Mucosa of stomach (tissue), 1 donor: ENCODE results near the gene ACBD6.
"Not testable (repeated sequence)": the region's sequence is repeated elsewhere in the genome, so short reads cannot be mapped to it uniquely, and the experiment has no call there.

Experiments
- H3K27me3 ChIP-seq: one replicate; pipeline ENCODE4 v1.7.0; 2013; ENCODE audit warnings: mild to moderate bottlenecking, low read length; ENCODE audit not compliant: control insufficient read depth, insufficient read depth
- H3K36me3 ChIP-seq: one replicate; pipeline ENCODE4 v1.7.0; 2013; ENCODE audit warnings: low read length; ENCODE audit not compliant: control insufficient read depth, insufficient read depth
- H3K4me1 ChIP-seq: one replicate; pipeline ENCODE4 v1.7.0; 2013; ENCODE audit warnings: mild to moderate bottlenecking, low read length; ENCODE audit not compliant: control insufficient read depth, insufficient read depth
- H3K4me3 ChIP-seq: one replicate; pipeline ENCODE4 v1.7.0; 2013; ENCODE audit warnings: low read length
- H3K9ac ChIP-seq: one replicate; pipeline ENCODE4 v1.7.0; 2013; ENCODE audit warnings: mild to moderate bottlenecking, low read length, moderate library complexity
- H3K9me3 ChIP-seq: one replicate; pipeline ENCODE4 v1.7.0; 2013; ENCODE audit warnings: mild to moderate bottlenecking, low read length, moderate library complexity; ENCODE audit not compliant: control insufficient read depth
- donor health status: Pancreatic carcinoma.

The ACBD6 gene

GRCh38 chr1:180424848-180425457 is 77.4 kb downstream of the ACBD6 start:
- no peak overlapping the region for H3K4me3 ChIP-seq
- no peaks in the 10 kb centered on the region for H3K36me3 ChIP-seq
- no peaks in the 10 kb centered on the region for H3K9me3 ChIP-seq
- H3K4me1 ChIP-seq, result no peaks in the 10 kb centered on the region
- no peaks in the 10 kb centered on the region for H3K27me3 ChIP-seq
- H3K9ac ChIP-seq, result no peak overlapping the region

- Histone ChIP-seq H3K36me3 (no peaks in the 10 kb centered on the region), H3K27me3 (no peaks in the 10 kb centered on the region), H3K9ac (no peak overlapping the region), H3K4me3 (no peak overlapping the region), H3K9me3 (no peaks in the 10 kb centered on the region), H3K4me1 (no peaks in the 10 kb centered on the region)
Measured at GRCh38 chr1:180421614-180422013, 80.8 kb downstream of the ACBD6 start.

- not testable (repeated sequence) for H3K4me1 ChIP-seq, H3K4me3 ChIP-seq, H3K9me3 ChIP-seq, H3K36me3 ChIP-seq, H3K27me3 ChIP-seq, H3K9ac ChIP-seq
Measured at GRCh38 chr1:180421145-180421544, 81.2 kb downstream of the ACBD6 start.

- Histone ChIP-seq H3K4me1 (no peaks in the 10 kb centered on the region), H3K9me3 (no peaks in the 10 kb centered on the region), H3K27me3 (no peaks in the 10 kb centered on the region), H3K9ac (no peak overlapping the region), H3K36me3 (no peaks in the 10 kb centered on the region), H3K4me3 (no peak overlapping the region)
Measured at GRCh38 chr1:180415985-180416633, 86.3 kb downstream of the ACBD6 start.

- no peaks in the 10 kb centered on the region for H3K9me3 ChIP-seq
- H3K4me3 ChIP-seq, result no peak overlapping the region
- no peaks in the 10 kb centered on the region for H3K27me3 ChIP-seq
- no peaks in the 10 kb centered on the region for H3K36me3 ChIP-seq
- H3K9ac ChIP-seq, result no peak overlapping the region
- no peaks in the 10 kb centered on the region for H3K4me1 ChIP-seq
Measured at GRCh38 chr1:180415236-180415848, 87.0 kb downstream of the ACBD6 start.

- H3K4me3 ChIP-seq, result no peak overlapping the region
- H3K36me3 ChIP-seq, result no peaks in the 10 kb centered on the region
- no peaks in the 10 kb centered on the region for H3K4me1 ChIP-seq
- no peaks in the 10 kb centered on the region for H3K9me3 ChIP-seq
- no peaks in the 10 kb centered on the region for H3K27me3 ChIP-seq
- H3K9ac ChIP-seq, result no peak overlapping the region
Measured at GRCh38 chr1:180412583-180412982, 89.8 kb downstream of the ACBD6 start.

- not testable (repeated sequence) for H3K27me3 ChIP-seq, H3K36me3 ChIP-seq, H3K9ac ChIP-seq, H3K4me3 ChIP-seq, H3K9me3 ChIP-seq, H3K4me1 ChIP-seq
Measured at GRCh38 chr1:180408128-180408527, 94.2 kb downstream of the ACBD6 start.

GRCh38 chr1:180407051-180407450 is 95.3 kb downstream of the ACBD6 start:
- no peaks in the 10 kb centered on the region for H3K4me1 ChIP-seq
- H3K4me3 ChIP-seq, result no peak overlapping the region
- H3K9ac ChIP-seq, result no peak overlapping the region
- no peaks in the 10 kb centered on the region for H3K9me3 ChIP-seq
- H3K36me3 ChIP-seq, result no peaks in the 10 kb centered on the region
- no peaks in the 10 kb centered on the region for H3K27me3 ChIP-seq

GRCh38 chr1:180402551-180402950 is 99.8 kb downstream of the ACBD6 start:
- H3K9me3 ChIP-seq, result no peaks in the 10 kb centered on the region
- no peaks in the 10 kb centered on the region for H3K36me3 ChIP-seq
- H3K4me3 ChIP-seq, result no peak overlapping the region
- H3K4me1 ChIP-seq, result no peaks in the 10 kb centered on the region
- H3K9ac ChIP-seq, result no peak overlapping the region
- no peaks in the 10 kb centered on the region for H3K27me3 ChIP-seq

GRCh38 chr1:180402001-180402400 is 100.4 kb downstream of the ACBD6 start:
- no peak overlapping the region for H3K4me3 ChIP-seq
- H3K9me3 ChIP-seq, result no peaks in the 10 kb centered on the region
- no peaks in the 10 kb centered on the region for H3K4me1 ChIP-seq
- H3K9ac ChIP-seq, result no peak overlapping the region
- no peaks in the 10 kb centered on the region for H3K27me3 ChIP-seq
- H3K36me3 ChIP-seq, result no peaks in the 10 kb centered on the region

- H3K27me3 ChIP-seq, result no peaks in the 10 kb centered on the region
- no peaks in the 10 kb centered on the region for H3K4me1 ChIP-seq
- no peaks in the 10 kb centered on the region for H3K36me3 ChIP-seq
- H3K4me3 ChIP-seq, result no peak overlapping the region
- H3K9me3 ChIP-seq, result no peaks in the 10 kb centered on the region
- no peak overlapping the region for H3K9ac ChIP-seq
Measured at GRCh38 chr1:180397175-180397574, 105.2 kb downstream of the ACBD6 start.

GRCh38 chr1:180392427-180393145 is 109.8 kb downstream of the ACBD6 start:
- Histone ChIP-seq H3K36me3 (no peaks in the 10 kb centered on the region), H3K4me3 (no peak overlapping the region), H3K9me3 (no peaks in the 10 kb centered on the region), H3K27me3 (no peaks in the 10 kb centered on the region), H3K4me1 (no peaks in the 10 kb centered on the region), H3K9ac (no peak overlapping the region)
